Measurements from ENCODE around the gene SNCG. TPM values are rescaled to one million over a fixed set of nuclear protein-coding genes. Genes with fewer than 3 reads are reported as not detected.
"Not testable (repeated sequence)": the region's sequence is repeated elsewhere in the genome, so short reads cannot be mapped to it uniquely, and the experiment has no call there.

Gene SNCG
- total and polyA plus RNA-seq, 9 donors, result 4.4 to 11.7 (median 5.9) TPM

DNA sequence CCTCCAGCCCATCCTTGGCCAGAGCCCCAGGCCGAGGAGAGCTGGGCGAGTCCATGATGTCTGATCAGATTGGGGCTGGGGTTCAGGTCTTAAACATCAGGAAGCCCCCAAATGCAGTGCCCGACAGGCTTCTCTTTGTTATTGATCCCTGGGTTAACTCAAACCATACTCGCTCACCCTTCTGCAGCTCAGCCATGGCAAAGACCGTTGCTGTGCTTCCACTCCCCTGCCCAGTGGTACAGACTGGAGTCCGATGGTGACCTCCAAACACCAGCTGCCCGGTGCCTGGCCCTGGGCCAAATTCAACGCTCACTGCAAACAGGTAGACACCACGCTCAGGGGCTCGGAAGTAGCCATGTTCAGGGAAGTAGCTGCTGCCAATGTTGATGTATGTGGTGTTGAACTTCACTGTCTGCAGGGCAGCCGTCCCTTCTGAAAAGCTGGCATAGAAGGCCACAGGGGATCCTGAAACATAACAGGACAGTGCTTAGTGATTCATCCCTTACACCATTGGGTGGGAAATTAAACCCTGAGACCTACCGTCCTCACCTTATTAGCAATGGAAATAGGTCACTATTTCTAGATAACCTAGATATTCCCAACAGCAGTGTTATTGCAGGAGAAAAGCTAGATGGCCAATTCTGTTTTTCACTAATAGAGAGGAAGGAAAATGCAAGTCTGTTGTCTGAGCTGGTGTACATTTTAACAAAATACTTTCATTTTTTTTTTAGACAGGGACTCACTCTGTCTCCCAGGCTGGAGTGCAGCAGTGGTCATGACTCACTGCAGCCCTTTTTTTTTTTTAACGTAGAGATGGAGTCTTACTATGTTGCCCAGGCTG lies 21.5 kb upstream of the SNCG start:
- H3K9me3 ChIP-seq (replicated peaks; ENCODE audit: control insufficient read depth, low read depth, low read length), result no peaks in the 10 kb centered on the region
- no peak overlapping the region for H3K27ac ChIP-seq (ENCODE audit: low read length)
- peaks cover 7% of the 10 kb centered on the region for H3K36me3 ChIP-seq (ENCODE audit: control insufficient read depth, insufficient read depth, low read length)
- WGBS (ENCODE audit: insufficient coverage), result 88% methylated on average over 12 of the region's 13 CpGs
- peak; percentile 7 for DNase-seq
- no peak overlapping the region for H3K4me3 ChIP-seq (ENCODE audit: low read length)
- peaks cover 3% of the 10 kb centered on the region for H3K4me1 ChIP-seq (ENCODE audit: control insufficient read depth, insufficient read depth, low read length)
- no peaks in the 10 kb centered on the region for H3K27me3 ChIP-seq (ENCODE audit: control insufficient read depth, insufficient read depth, low read length)

DNA sequence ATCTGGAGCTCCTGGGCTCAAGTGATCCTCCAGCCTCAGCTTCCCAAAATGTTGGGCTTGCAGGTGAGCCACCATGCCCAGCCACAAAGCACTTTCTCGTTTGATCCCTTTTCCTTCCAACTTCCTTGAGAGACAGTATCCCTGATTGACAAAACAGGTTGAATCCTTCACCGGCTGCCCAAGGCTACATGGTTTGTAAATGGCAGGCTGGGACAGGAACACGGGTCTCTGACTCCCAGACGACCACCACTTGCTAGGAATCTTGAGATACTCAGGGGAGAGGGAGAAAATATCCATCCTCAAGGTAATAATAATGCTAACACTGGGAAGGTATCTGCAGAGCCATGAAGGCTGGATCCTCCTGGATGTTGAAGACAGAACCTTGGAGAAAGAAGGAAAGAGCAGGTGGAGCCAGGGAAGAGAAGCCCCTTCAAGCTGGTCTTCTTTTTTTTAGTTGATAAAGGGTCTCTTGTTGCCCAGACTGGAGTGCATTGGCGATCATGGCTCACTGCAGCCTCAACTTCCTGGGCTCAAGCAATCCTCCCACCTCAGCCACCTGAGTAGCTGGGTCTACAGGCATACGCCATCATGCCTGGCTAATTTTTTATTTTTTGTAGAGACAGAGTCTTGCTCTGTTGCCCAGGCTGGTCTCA lies 20.8 kb upstream of the SNCG start:
- H3K27ac ChIP-seq (ENCODE audit: low read length), result no peak overlapping the region
- no peak for DNase-seq
- peaks cover 7% of the 10 kb centered on the region for H3K36me3 ChIP-seq (ENCODE audit: control insufficient read depth, insufficient read depth, low read length)
- H3K9me3 ChIP-seq (replicated peaks; ENCODE audit: control insufficient read depth, low read depth, low read length), result no peaks in the 10 kb centered on the region
- no peak overlapping the region for H3K4me3 ChIP-seq (ENCODE audit: low read length)
- peaks cover 3% of the 10 kb centered on the region for H3K27me3 ChIP-seq (ENCODE audit: control insufficient read depth, insufficient read depth, low read length)
- H3K4me1 ChIP-seq (ENCODE audit: control insufficient read depth, insufficient read depth, low read length), result peaks cover 3% of the 10 kb centered on the region
- 39% methylated on average over 2 of the region's 6 CpGs for WGBS (ENCODE audit: insufficient coverage)

DNA sequence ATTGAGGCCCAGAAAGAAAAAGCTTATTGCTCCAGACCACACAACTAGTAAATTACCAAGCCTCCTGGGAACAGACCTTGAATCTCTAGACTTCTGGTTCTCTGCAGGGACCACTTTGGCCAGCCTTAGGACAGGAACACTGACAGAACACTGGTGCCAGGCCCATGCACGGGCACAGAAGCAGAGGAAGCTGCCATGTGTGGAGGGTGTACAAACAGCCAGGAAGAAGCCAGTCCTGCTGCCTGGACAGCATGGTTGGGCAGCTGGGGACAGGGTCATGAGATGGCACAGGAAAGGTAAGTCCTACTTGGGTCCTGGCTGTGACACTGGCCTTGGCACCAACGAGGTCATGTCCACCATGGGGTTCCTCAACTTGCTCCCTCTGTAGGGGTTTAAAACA lies 20.1 kb upstream of the SNCG start:
- 90% methylated on average over 2 of the region's 2 CpGs for WGBS (ENCODE audit: insufficient coverage)
- H3K4me3 ChIP-seq (ENCODE audit: low read length), result no peak overlapping the region
- no peak overlapping the region for H3K27ac ChIP-seq (ENCODE audit: low read length)
- H3K9me3 ChIP-seq (replicated peaks; ENCODE audit: control insufficient read depth, low read depth, low read length), result no peaks in the 10 kb centered on the region
- peak; percentile 9 for DNase-seq
- peaks cover 4% of the 10 kb centered on the region for H3K36me3 ChIP-seq (ENCODE audit: control insufficient read depth, insufficient read depth, low read length)
- peaks cover 3% of the 10 kb centered on the region for H3K4me1 ChIP-seq (ENCODE audit: control insufficient read depth, insufficient read depth, low read length)
- H3K27me3 ChIP-seq (ENCODE audit: control insufficient read depth, insufficient read depth, low read length), result peaks cover 3% of the 10 kb centered on the region

DNA sequence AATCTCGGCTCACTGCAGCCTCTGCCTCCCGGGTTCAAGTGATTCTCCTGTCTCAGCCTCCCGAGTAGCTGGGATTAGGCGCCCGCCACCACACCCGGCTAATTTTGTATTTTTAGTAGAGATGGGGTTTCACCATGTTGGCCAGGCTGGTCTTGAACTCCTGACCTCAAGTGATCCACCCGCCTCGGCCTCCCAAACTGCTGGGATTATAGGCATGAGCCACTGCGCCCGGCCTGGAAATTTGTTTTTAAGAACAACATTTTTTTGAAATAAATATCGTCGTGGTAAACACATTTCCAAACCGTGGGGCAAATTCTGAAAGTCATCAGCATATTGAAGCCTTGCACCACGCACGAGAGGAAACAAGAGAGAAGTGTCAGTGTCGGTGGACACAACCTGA lies 18.3 kb upstream of the SNCG start:
- WGBS (ENCODE audit: insufficient coverage), result 83% methylated on average over 9 of the region's 16 CpGs
- not testable (repeated sequence) for H3K36me3 ChIP-seq (ENCODE audit: control insufficient read depth, insufficient read depth, low read length)

DNA sequence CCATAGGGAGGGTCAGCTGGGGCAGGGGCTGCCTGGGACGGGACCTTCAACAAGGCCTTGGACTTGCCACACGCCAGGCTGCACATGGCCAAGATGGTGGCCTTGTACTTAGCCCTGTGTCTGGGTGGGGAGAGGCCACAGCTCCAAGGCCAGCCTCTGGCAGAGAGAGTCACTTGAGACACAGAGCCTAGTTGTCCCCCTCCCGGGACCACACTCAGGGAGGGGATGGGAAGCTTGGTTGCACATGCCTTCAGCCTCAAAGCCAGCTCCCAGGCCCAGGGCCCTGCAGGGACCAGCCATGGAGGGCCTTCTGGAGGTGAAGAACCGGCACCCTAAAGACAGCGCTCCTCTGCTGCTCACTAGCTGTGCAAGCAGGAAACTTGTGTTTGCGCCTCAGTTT lies 17.7 kb upstream of the SNCG start:
- H3K4me1 ChIP-seq (ENCODE audit: control insufficient read depth, insufficient read depth, low read length), result peaks cover 14% of the 10 kb centered on the region

More for the DNA sequence above, 18.3 kb upstream of the SNCG start:
- not testable (repeated sequence) for H3K27me3 ChIP-seq (ENCODE audit: control insufficient read depth, insufficient read depth, low read length); H3K4me1 ChIP-seq (ENCODE audit: control insufficient read depth, insufficient read depth, low read length); H3K27ac ChIP-seq (ENCODE audit: low read length); H3K4me3 ChIP-seq (ENCODE audit: low read length); H3K9me3 ChIP-seq (replicated peaks; ENCODE audit: control insufficient read depth, low read depth, low read length); DNase-seq

DNA sequence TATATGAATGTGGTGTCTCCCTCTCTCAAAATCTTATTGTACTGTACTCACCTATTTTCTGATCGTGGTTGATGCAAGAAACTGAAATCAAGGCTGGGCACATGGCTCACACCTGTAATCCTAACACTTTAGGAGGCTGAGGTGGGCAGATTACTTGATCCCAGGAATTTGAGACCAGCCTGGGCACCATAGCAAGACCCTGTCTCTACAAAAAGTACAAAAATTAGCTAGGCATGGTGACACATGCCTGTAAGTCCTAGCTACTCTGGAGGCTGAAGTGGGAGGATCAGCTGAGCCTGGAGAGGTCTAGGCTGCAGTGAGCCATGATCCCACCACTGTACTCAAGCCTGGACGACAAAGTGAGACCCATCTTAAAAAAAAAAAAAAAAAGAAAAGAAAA lies 17.0 kb upstream of the SNCG start:
- H3K4me3 ChIP-seq (ENCODE audit: low read length), result no peak overlapping the region
- H3K4me1 ChIP-seq (ENCODE audit: control insufficient read depth, insufficient read depth, low read length), result peaks cover 21% of the 10 kb centered on the region
- no peaks in the 10 kb centered on the region for H3K9me3 ChIP-seq (replicated peaks; ENCODE audit: control insufficient read depth, low read depth, low read length)
- H3K27me3 ChIP-seq (ENCODE audit: control insufficient read depth, insufficient read depth, low read length), result peaks cover 3% of the 10 kb centered on the region
- no peak for DNase-seq
- no CpG with 5 or more reads among the region's 2 CpGs for WGBS (ENCODE audit: insufficient coverage)
- no peaks in the 10 kb centered on the region for H3K36me3 ChIP-seq (ENCODE audit: control insufficient read depth, insufficient read depth, low read length)
- H3K27ac ChIP-seq (ENCODE audit: low read length), result no peak overlapping the region

More for the DNA sequence above, 17.7 kb upstream of the SNCG start:
- no peak for DNase-seq
- Histone ChIP-seq H3K4me3 (ENCODE audit: low read length) (no peak overlapping the region), H3K27ac (ENCODE audit: low read length) (no peak overlapping the region), H3K9me3 (replicated peaks; ENCODE audit: control insufficient read depth, low read depth, low read length) (no peaks in the 10 kb centered on the region), H3K27me3 (ENCODE audit: control insufficient read depth, insufficient read depth, low read length) (peaks cover 3% of the 10 kb centered on the region), H3K36me3 (ENCODE audit: control insufficient read depth, insufficient read depth, low read length) (no peaks in the 10 kb centered on the region)
- WGBS (ENCODE audit: insufficient coverage), result 92% methylated on average over 4 of the region's 6 CpGs

DNA sequence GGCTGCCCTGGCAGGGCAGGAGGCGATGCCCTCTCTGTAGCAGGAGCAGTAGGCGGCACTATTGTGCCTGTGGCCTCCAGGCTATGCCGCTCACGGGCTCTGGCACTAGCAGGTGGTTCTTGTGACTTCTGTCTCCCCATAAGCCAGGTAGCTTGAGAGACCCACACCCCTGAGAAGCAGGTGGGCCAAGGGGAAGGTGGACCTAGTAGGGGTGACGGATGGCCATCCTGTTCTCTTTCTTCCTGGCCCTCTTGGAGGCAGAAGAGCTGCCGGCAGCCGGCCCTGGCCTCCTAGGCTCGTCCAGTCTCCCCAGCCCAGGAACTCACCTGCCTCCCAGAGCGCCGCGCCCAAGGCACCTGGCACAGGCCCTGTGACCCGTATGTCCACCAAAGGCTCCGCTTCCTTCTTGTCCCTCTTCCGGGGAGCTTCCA lies 16.4 kb upstream of the SNCG start:
- H3K36me3 ChIP-seq (ENCODE audit: control insufficient read depth, insufficient read depth, low read length), result no peaks in the 10 kb centered on the region
- no peak overlapping the region for H3K27ac ChIP-seq (ENCODE audit: low read length)
- DNase-seq, result no peak
- 91% methylated on average over 14 of the region's 14 CpGs for WGBS (ENCODE audit: insufficient coverage)
- peaks cover 3% of the 10 kb centered on the region for H3K27me3 ChIP-seq (ENCODE audit: control insufficient read depth, insufficient read depth, low read length)
- no peaks in the 10 kb centered on the region for H3K9me3 ChIP-seq (replicated peaks; ENCODE audit: control insufficient read depth, low read depth, low read length)
- peaks cover 21% of the 10 kb centered on the region for H3K4me1 ChIP-seq (ENCODE audit: control insufficient read depth, insufficient read depth, low read length)
- H3K4me3 ChIP-seq (ENCODE audit: low read length), result no peak overlapping the region

DNA sequence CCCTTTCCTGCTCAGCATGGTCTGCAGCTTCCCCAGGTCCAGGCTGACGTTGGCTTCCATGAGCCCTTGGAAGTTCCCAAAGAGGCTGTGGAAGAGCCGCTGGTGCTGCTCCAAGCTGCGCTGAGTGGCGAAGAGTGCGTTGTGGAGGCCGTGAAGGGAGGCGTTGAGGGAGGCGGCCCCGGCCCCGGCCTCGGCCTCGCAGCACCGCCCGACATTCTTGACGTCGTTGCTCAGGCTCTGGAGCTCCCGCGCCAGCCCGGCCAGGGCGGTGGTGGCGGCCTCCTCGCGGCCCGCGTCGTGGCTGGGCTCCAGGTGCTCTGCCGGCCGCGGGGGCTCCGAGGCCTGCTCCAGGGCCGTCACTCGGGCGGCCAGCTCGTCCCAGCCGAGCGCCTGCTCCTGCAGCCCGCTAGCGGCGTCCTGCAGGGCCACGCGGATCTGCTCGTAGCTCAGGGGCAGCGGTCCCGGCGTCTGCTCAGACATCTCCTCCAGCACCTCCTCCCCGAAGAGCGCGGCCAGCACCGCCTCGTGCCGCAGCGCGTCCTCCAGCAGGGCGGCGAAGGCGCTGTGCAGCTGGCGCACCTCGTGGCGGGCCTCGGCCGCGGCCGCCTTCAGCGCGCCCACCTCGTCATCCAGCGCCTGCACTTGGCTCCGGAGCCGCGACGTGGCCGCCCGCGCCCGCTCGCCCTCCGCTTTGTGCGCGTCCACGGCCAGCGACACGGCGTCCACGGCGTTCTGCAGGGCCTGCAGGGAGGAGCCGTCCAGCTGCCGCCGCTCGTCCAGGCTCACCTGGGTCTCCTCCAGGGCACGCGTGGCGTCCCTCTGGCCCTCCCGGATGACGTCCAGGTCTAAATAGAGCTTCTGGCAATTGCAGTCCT lies 15.7 kb upstream of the SNCG start:
- whole genome bisulfite sequencing (ENCODE audit: insufficient coverage), result 49% methylated on average over 86 of the region's 94 CpGs
- Histone ChIP-seq H3K27me3 (ENCODE audit: control insufficient read depth, insufficient read depth, low read length) (peaks cover 3% of the 10 kb centered on the region), H3K27ac (ENCODE audit: low read length) (no peak overlapping the region), H3K36me3 (ENCODE audit: control insufficient read depth, insufficient read depth, low read length) (no peaks in the 10 kb centered on the region), H3K4me3 (ENCODE audit: low read length) (no peak overlapping the region), H3K4me1 (ENCODE audit: control insufficient read depth, insufficient read depth, low read length) (peaks cover 21% of the 10 kb centered on the region), H3K9me3 (replicated peaks; ENCODE audit: control insufficient read depth, low read depth, low read length) (no peaks in the 10 kb centered on the region)
- DNase-seq, result peak; percentile 28

DNA sequence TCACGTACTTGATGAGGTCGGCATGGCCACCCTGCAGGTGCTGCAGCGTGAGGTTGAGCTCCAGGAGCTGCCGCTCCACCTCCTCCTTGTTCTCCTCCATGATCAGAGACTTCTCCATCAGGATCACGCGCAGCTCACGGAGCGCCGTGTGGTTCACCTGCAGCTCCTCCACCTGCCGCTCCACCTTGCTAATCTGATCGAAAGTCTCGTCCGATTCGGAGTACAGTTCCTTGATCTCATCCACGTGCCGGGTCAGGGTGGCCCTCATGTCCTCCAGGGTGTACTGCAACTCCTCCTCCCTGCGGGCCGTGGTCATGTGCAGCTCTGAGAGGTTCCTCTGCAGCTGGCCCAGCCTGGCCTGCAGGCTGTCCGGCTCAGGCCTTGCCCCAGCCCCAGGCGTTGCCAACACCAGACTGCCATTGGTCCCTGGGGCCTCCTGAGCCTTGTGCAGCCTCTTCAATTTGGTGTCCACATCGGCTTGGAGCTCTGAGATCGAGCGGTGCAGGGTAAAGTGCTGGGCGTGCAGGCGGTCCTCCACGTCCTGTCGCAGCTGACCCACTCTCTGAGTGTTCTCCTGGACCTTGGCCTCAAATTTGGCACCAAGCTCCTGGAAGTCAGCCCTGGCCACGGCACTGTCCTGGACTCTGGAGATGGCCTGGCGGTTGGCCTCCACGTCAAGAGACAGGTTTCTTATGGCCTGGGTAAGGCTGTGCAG lies 14.9 kb upstream of the SNCG start:
- Histone ChIP-seq H3K4me3 (ENCODE audit: low read length) (no peak overlapping the region), H3K27ac (ENCODE audit: low read length) (no peak overlapping the region), H3K36me3 (ENCODE audit: control insufficient read depth, insufficient read depth, low read length) (no peaks in the 10 kb centered on the region), H3K9me3 (replicated peaks; ENCODE audit: control insufficient read depth, low read depth, low read length) (no peaks in the 10 kb centered on the region), H3K4me1 (ENCODE audit: control insufficient read depth, insufficient read depth, low read length) (peaks cover 21% of the 10 kb centered on the region), H3K27me3 (ENCODE audit: control insufficient read depth, insufficient read depth, low read length) (peaks cover 3% of the 10 kb centered on the region)
- WGBS (ENCODE audit: insufficient coverage), result 89% methylated on average over 30 of the region's 30 CpGs
- no peak for DNase-seq
